GM12874 (cell line): ENCODE results near the gene LRIT2.

Experiments
- CTCF ChIP-seq: IDR thresholded peaks from 2 replicates; pipeline ENCODE4 v1.5.1; 2011; ENCODE audit warnings: low read depth, mild to moderate bottlenecking, control low read depth, low read length, moderate library complexity; ENCODE audit not compliant: insufficient read depth

The LRIT2 gene

DNA sequence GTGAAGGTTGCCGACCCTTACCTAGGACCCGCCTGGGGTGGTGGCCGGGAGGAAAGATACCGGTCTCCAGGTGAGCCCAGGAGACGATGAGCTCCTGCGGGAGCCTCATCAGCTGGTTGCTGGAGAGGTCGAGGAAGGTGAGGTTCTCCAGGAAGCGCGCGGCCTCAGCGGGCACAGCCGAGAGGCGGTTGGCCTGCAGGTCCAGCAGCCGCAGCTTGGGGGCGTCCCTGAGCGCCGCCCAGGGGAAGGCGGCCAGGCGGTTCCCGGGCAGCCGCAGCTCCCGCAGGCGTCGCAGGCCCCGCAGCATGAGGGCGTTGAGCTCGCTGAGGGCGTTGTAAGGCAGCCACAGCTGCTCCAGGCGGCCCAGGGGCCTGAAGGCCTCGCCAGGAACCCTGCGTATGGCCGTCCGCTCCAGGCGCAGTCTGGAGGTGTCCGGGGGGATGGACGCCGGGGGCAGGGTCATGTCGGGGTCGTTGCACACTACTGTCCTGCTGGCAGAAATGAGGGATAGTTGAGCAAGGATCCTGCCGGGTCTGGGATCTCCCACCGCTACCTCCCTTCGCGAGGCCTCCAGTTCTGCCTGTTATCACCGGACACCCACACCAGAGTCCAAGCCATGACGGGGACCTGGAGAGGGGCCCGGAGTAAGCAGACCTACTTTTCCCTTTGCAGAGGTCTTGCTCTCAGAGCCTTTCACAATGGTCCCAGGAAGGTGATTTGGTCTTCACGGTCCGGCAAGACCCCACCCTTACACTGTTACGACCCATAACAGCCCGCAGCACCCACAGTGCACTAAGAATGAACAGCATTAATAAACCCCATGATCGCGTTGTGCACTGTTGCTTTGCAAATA, 12.1 kb upstream of the LRIT2 start:
- TF ChIP-seq CTCF = peak; percentile 49

DNA sequence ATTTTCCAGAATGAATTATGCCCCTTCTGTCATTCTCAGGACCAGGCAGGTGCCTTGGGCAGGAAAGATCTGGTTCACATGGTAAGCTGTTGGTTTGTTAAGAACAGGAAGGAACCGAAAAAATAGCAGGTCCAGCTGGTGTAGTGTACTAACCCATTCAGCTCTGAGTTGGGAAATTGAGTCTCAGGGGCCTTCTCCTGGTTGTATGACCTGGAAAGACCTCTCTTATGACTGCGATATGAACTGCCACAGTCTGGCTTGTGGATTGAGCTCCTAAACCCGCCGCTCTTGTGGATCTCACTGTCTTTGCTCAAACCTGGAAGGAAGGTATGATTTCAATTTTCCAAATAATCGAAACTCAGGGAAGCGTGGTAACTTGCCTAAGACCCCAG, 11.5 kb upstream of the LRIT2 start:
- TF ChIP-seq CTCF = no peak

- TF ChIP-seq CTCF = no peak
Measured at GRCh38 chr10:84235096-84235495, 9.8 kb upstream of the LRIT2 start.

DNA sequence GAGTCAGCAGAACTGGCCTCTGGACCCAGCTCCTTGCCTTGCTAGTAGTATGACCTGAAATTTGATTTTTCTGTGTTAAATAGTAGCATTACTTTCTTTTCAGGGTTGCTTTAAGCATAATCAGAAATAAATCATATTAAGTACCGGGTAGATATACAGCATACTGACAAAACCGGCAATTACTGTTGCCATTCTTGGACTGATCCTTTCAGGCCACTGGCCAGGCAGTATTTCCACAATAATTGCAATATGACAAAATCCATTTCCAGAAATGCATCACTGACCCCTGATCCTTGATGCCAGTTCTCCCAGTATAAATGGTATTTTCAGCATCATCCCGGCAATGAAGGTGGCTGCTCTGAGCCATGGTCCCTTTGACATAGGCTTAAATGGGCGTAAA, 9.1 kb upstream of the LRIT2 start:
- TF ChIP-seq CTCF = no peak

DNA sequence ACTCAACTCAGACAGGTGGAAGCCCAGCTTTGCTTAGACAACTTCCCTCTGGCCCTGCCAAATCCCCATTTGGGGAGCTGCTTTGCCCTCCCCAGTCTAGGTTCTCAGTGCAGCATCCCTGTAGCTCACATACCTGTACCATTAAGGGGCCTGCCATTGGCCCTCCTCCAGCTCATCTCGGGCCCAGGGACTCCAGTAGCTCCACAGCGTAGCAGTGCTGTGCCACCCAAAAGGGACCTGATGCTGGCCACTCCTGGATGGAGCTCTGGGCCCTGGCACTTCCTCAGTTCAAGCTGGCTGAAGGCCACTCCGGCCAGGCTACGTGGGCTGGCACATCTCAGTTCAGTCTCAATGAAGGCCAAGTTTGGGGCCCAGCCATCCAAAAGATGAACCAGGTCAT, 8.6 kb upstream of the LRIT2 start:
- no peak for TF ChIP-seq CTCF

DNA sequence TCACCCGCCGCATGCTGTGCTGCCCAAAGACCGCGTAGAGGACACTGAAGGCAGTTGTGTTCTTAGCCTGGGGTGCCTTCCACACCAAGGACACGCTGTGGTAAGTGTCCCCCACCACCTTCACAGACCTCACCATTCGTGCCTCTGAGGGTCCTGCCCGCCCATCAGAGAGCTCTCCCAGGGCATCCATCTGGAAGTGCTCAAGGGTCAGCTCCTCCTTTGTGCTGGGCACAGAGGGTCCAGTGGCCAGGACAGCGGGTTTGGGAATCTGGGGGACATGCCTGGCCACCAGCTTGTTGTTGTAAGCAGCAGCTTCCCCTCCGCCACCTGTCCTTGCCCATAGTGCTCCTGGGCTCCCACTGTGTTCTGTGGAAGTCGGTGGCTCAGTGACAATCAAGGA, 7.0 kb upstream of the LRIT2 start:
- no peak for TF ChIP-seq CTCF

DNA sequence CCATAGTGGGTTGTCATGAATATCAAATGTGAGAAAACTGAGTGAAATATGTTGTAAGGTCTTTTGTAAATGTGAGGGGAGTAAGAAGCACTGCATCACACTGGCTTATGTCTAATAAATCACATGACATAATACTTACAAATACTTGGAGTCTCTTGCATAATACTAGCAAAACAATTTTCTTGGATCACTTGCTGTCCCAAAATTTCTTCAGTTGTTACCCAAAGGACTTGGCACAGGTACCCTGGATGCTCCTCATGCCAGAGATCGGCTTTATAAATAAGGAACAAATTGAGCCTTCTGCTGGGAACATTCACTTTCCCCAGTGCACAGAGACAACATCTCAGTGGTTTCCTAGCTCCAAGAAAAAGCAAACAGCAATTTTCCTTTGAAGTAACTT, 5.0 kb upstream of the LRIT2 start:
- TF ChIP-seq CTCF = no peak
